A549 (cell line): ENCODE measurements around the gene TMEM247. TPM values are rescaled to one million over a fixed set of nuclear protein-coding genes. Genes with fewer than 3 reads are reported as not detected.

Experiments used
- ATAC-seq, 2 experiments: fragments of 200-7000 bp in 1 of 2; fragments of >200 bp in 1 of 2; cut with Nextera tagmentation in 1 of 2; cut with Tn5 transposase in 1 of 2; 3 replicates each; pipeline versions ENCODE4 v1.8.0 to v1.9.1; 2018 to 2020; ENCODE audit warnings: mild to moderate bottlenecking in 1 of 2, moderate library complexity in 1 of 2
- CTCF ChIA-PET: fragments of 300-600 bp; sonication (Branson Sonifier 250); formaldehyde crosslinking; extraction: SDS; loops from one replicate; lab custom pipeline; 2021; ENCODE audit warnings: antibody characterized with exemption, inconsistent platforms; lab: Yijun Ruan, JAX
- POLR2A ChIA-PET: fragments of 350-600 bp; formaldehyde crosslinking; extraction: SDS; loops from one replicate; lab custom pipeline; 2021; ENCODE audit warnings: antibody characterized with exemption, inconsistent platforms; lab: Yijun Ruan, JAX
- DNase-seq, 2 experiments: peaks; one replicate each; pipeline versions ENCODE4 v3.0.0 to v3.0.0-alpha.2; 2011 to 2016; ENCODE audit warnings: low read depth in 1 of 2, low spot score in 1 of 2
- FAIRE-seq: peaks from 2 replicates; lab custom pipeline; 2011; peaks lifted over from hg19 to GRCh38; lab: Jason Lieb, UNC
- H3K27ac ChIP-seq, 2 experiments: fragments of >200 bp; sonication (Bioruptor Twin); formaldehyde crosslinking; 3 replicates each; pipeline ENCODE4 v1.5.1; 2016 to 2017
- H3K4me1 ChIP-seq: fragments of >200 bp; sonication (Bioruptor Twin); formaldehyde crosslinking; 3 replicates; pipeline ENCODE4 v1.6.1; 2016
- H3K4me2 ChIP-seq: fragments of >200 bp; sonication (Bioruptor Twin); formaldehyde crosslinking; 3 replicates; pipeline ENCODE4 v1.6.1; 2016
- H3K4me3 ChIP-seq: fragments of >200 bp; sonication (Bioruptor Twin); formaldehyde crosslinking; 3 replicates; pipeline ENCODE4 v1.5.1; 2016
- H3K9me3 ChIP-seq: fragments of >200 bp; sonication (Bioruptor Twin); formaldehyde crosslinking; 3 replicates; pipeline ENCODE4 v1.6.1; 2016
- ATOH8 ChIP-seq: fragments of 250-450 bp; sonication (Bioruptor Pico); IDR thresholded peaks from 2 replicates; pipeline ENCODE4 v1.5.0; 2020; ENCODE audit warnings: low read depth, mild to moderate bottlenecking, moderate library complexity
- BCL3 ChIP-seq: fragments of >200 bp; sonication (Bioruptor Twin); formaldehyde crosslinking; IDR thresholded peaks from 3 replicates; pipeline ENCODE4 v1.6.1; 2016
- BHLHE40 ChIP-seq: IDR thresholded peaks from 2 replicates; pipeline ENCODE4 v1.6.1; 2012; ENCODE audit warnings: low read depth, low read length, inconsistent platforms
- CEBPB ChIP-seq, 2 experiments: fragments of >200 bp in 1 of 2; sonication (Bioruptor Twin) in 1 of 2; formaldehyde crosslinking in 1 of 2; IDR thresholded peaks; 2 replicates each; pipeline ENCODE4 v1.6.1; 2012 to 2016
- CHD2 ChIP-seq: fragments of 150-350 bp; IDR thresholded peaks from 2 replicates; pipeline ENCODE4 v1.6.1; 2014; ENCODE audit warnings: low read length; ENCODE audit not compliant: partially characterized antibody
- CHD4 ChIP-seq: fragments of 200-600 bp; sonication (generic); IDR thresholded peaks from 2 replicates; pipeline ENCODE4 v1.6.1; 2016; ENCODE audit warnings: antibody characterized with exemption, mild to moderate bottlenecking, borderline replicate concordance
- CTCF ChIP-seq: fragments of >200 bp; sonication (Bioruptor Twin); formaldehyde crosslinking; IDR thresholded peaks from 3 replicates; pipeline ENCODE4 v1.5.1; 2016
- EHMT2 ChIP-seq: fragments of 200-600 bp; sonication (generic); IDR thresholded peaks from 2 replicates; pipeline ENCODE4 v1.6.1; 2016; ENCODE audit warnings: antibody characterized with exemption, low read depth, mild to moderate bottlenecking, moderate library complexity
- ELK1 ChIP-seq: fragments of 150-350 bp; IDR thresholded peaks from 2 replicates; pipeline ENCODE4 v1.6.1; 2014; ENCODE audit warnings: low read depth, mild to moderate bottlenecking, low read length
- GATA3 ChIP-seq: IDR thresholded peaks from 2 replicates; pipeline ENCODE4 v1.6.1; 2012; ENCODE audit warnings: borderline replicate concordance
- HDAC2 ChIP-seq: fragments of 200-600 bp; sonication (generic); IDR thresholded peaks from 2 replicates; pipeline ENCODE4 v1.6.1; 2016
- HEYL ChIP-seq: fragments of 250-450 bp; sonication (Bioruptor Pico); IDR thresholded peaks from 2 replicates; pipeline ENCODE4 v1.8.0; 2021; ENCODE audit warnings: mild to moderate bottlenecking, moderate library complexity
- HOXB5 ChIP-seq: fragments of 250-450 bp; sonication (Bioruptor Pico); IDR thresholded peaks from 2 replicates; pipeline ENCODE4 v1.5.0; 2020; ENCODE audit warnings: mild to moderate bottlenecking, moderate library complexity
- JUN ChIP-seq, 2 experiments: fragments of >200 bp; sonication (Bioruptor Twin); formaldehyde crosslinking; IDR thresholded peaks; 2 replicates in 1 of 2; 3 replicates in 1 of 2; pipeline ENCODE4 v1.6.1; 2016 to 2017
- JUNB ChIP-seq: fragments of >200 bp; sonication (Bioruptor Twin); formaldehyde crosslinking; IDR thresholded peaks from 2 replicates; pipeline ENCODE4 v1.6.1; 2016
- KDM1A ChIP-seq: fragments of 200-600 bp; sonication (generic); IDR thresholded peaks from 2 replicates; pipeline ENCODE4 v1.6.1; 2016; ENCODE audit warnings: low read depth, mild to moderate bottlenecking
- KDM5A ChIP-seq: fragments of 200-600 bp; sonication (generic); IDR thresholded peaks from 2 replicates; pipeline ENCODE4 v1.6.1; 2016; ENCODE audit warnings: antibody characterized with exemption, mild to moderate bottlenecking
- NR3C1 ChIP-seq: fragments of >200 bp; sonication (Bioruptor Twin); formaldehyde crosslinking; IDR thresholded peaks from 3 replicates; pipeline ENCODE4 v1.6.1; 2017
- PBX3 ChIP-seq: IDR thresholded peaks from 2 replicates; pipeline ENCODE4 v1.6.1; 2012
- PHF8 ChIP-seq: fragments of 200-600 bp; sonication (generic); IDR thresholded peaks from 2 replicates; pipeline ENCODE4 v1.6.1; 2016; ENCODE audit warnings: low read depth, mild to moderate bottlenecking, antibody characterized with exemption, moderate library complexity, borderline replicate concordance
- POLR2AphosphoS2 ChIP-seq: conservative IDR thresholded peaks from 2 replicates; pipeline ENCODE4 v1.6.1; 2012; ENCODE audit warnings: low read length, improper control_type of control experiment, inconsistent platforms
- RAD21 ChIP-seq, 2 experiments: fragments of >200 bp in 1 of 2; sonication (Bioruptor Twin) in 1 of 2; formaldehyde crosslinking in 1 of 2; IDR thresholded peaks in 1 of 2; conservative IDR thresholded peaks in 1 of 2; 2 replicates in 1 of 2; 3 replicates in 1 of 2; pipeline ENCODE4 v1.6.1; 2012 to 2018; ENCODE audit warnings: inconsistent platforms in 1 of 2
- SMC3 ChIP-seq: fragments of >200 bp; sonication (Bioruptor Twin); formaldehyde crosslinking; IDR thresholded peaks from 3 replicates; pipeline ENCODE4 v1.6.1; 2018; ENCODE audit warnings: inconsistent platforms
- TP53 ChIP-seq: fragments of 250-450 bp; sonication (Bioruptor Pico); IDR thresholded peaks from 2 replicates; pipeline ENCODE4 v1.5.0; 2021; ENCODE audit warnings: mild to moderate bottlenecking, moderate library complexity
- USF2 ChIP-seq: fragments of 450-650 bp; IDR thresholded peaks from 2 replicates; pipeline ENCODE4 v1.6.1; 2014; ENCODE audit warnings: antibody characterized with exemption
- WGBS: methylation state at CpG from one replicate; pipeline ENCODE4 v1.1.6; 2017; ENCODE audit errors: missing lambda C conversion rate; 5-methylcytosine and 5-hydroxymethylcytosine counted together
- polyA plus RNA-seq, 4 experiments: library from polyadenylated mRNA; depleted of rRNA in 3 of 4; stranded (reverse); fragments of >200 nt; fragmentation: RNase III in 1 of 4; extraction: RNeasy Plus Mini Kit Qiagen cat#74134 plus additional on column Dnase treatment in 1 of 4; gene quantifications; 2 replicates in 3 of 4; 3 replicates in 1 of 4; pipeline ENCODE4 v1.2.3, GENCODE V29; 2011 to 2017

The TMEM247 gene
- polyA plus RNA-seq, 2 of the 4 experiments (the other 2 are of a cell fraction), result not detected

GRCh38 chr2:46490521-46491141, 11.3 kb downstream of the TMEM247 start (continued):
- no peak for TF ChIP-seq CTCF
- TF ChIP-seq PHF8, result no peak
- TF ChIP-seq BCL3, result no peak
- TF ChIP-seq HEYL (CRISPR knock-in tag), result no peak
- TF ChIP-seq HDAC2, result no peak
- TF ChIP-seq JUN (IDR thresholded peaks at IDR 0.05), result no peak
- TF ChIP-seq TP53 (CRISPR knock-in tag), result no peak
- TF ChIP-seq KDM5A, result no peak
- no peak for TF ChIP-seq BHLHE40

- H3K4me1 ChIP-seq, result peaks cover 22% of the 10 kb centered on the region
- CTCF ChIA-PET, result interaction anchor here (1.6 kb wide), 1 partner anchor 158 kb away, joined by 4 read pairs; no protein-coding TSS in a partner anchor
- DNase-seq, result no peak
Observed at GRCh38 chr2:46492301-46492700, 12.9 kb downstream of the TMEM247 start.

More at GRCh38 chr2:46492301-46492700, 12.9 kb downstream of the TMEM247 start:
- H3K27ac ChIP-seq, result peak overlapping the region in 1 of 2 experiments; percentile 73; a peak in 1 of 6 replicates
- ATAC-seq, result no peak
- TF ChIP-seq CHD4, result no peak
- no peak for TF ChIP-seq JUNB
- no peak for TF ChIP-seq KDM1A
- TF ChIP-seq HEYL (CRISPR knock-in tag), result no peak
- no peak for TF ChIP-seq SMC3
- TF ChIP-seq USF2, result no peak
- no peak for TF ChIP-seq POLR2AphosphoS2
- no peak for TF ChIP-seq EHMT2
- TF ChIP-seq NR3C1, result no peak
- TF ChIP-seq CHD2, result no peak
- no peak for TF ChIP-seq CEBPB (IDR thresholded peaks at IDR 0.05)
- no peak for TF ChIP-seq ATOH8 (CRISPR knock-in tag)
- TF ChIP-seq RAD21 (conservative IDR thresholded peaks at IDR 0.05 in 1 of 2, IDR thresholded peaks at IDR 0.05 in 1 of 2), result no peak
- TF ChIP-seq GATA3, result no peak
- no peak for TF ChIP-seq ELK1
- TF ChIP-seq PBX3, result no peak
- no peak for TF ChIP-seq HDAC2
- TF ChIP-seq HOXB5 (CRISPR knock-in tag), result no peak
- TF ChIP-seq PHF8, result no peak
- no peak for TF ChIP-seq CTCF
- TF ChIP-seq, all 56 proteins: peak for 0
- no peak for FAIRE-seq
- 95% methylated on average over 7 of the region's 7 CpGs for WGBS
- Histone ChIP-seq H3K4me3 (no peak overlapping the region), H3K9me3 (no peaks in the 10 kb centered on the region), H3K4me2 (no peak overlapping the region)
- POLR2A ChIA-PET, result no interaction called here
